K562 (cell line): Measurements from ENCODE around the gene TEX261. TPM values are rescaled to one million over a fixed set of nuclear protein-coding genes. Genes with fewer than 3 reads are reported as not detected.
A peak's percentile ranks its signal among the peaks of the same experiment; 100 is the strongest.

Experiments used
- ARID1B ChIP-seq: fragments of 450-650 bp; IDR thresholded peaks from 2 replicates; pipeline ENCODE4 v1.6.1; 2016; ENCODE audit warnings: antibody characterized with exemption, mild to moderate bottlenecking, inconsistent platforms
- BRD4 ChIP-seq: fragments of 200-600 bp; sonication (generic); IDR thresholded peaks from 2 replicates; pipeline ENCODE4 v1.6.1; 2017; ENCODE audit warnings: inconsistent platforms
- BRF1 ChIP-seq: IDR thresholded peaks from 3 replicates; pipeline ENCODE4 v1.6.1; 2011; ENCODE audit warnings: borderline replicate concordance, mild to moderate bottlenecking; ENCODE audit not compliant: insufficient read length; ENCODE audit errors: extremely low read depth
- DDX20 ChIP-seq: fragments of 450-650 bp; IDR thresholded peaks from 2 replicates; pipeline ENCODE4 v1.6.1; 2016; ENCODE audit warnings: missing genetic modification characterization, low read depth, mild to moderate bottlenecking, missing compliant biosample characterization, moderate library complexity
- MAZ ChIP-seq, 2 experiments: fragments of 450-650 bp in 1 of 2; sonication (generic) in 1 of 2; formaldehyde crosslinking; IDR thresholded peaks in 1 of 2; conservative IDR thresholded peaks in 1 of 2; 2 replicates each; pipeline versions ENCODE4 v1.4.0 to v1.5.0; 2020; ENCODE audit warnings: mild to moderate bottlenecking in 1 of 2, missing genetic modification reagents in 1 of 2
- MIER1 ChIP-seq: fragments of 450-650 bp; IDR thresholded peaks from 2 replicates; pipeline ENCODE4 v1.6.1; 2016; ENCODE audit warnings: antibody characterized with exemption, mild to moderate bottlenecking, low read depth
- MXD1 ChIP-seq: fragments of 250-450 bp; sonication (Bioruptor Pico); IDR thresholded peaks from 2 replicates; pipeline ENCODE4 v1.8.0; 2021; ENCODE audit warnings: borderline replicate concordance, mild to moderate bottlenecking, moderate library complexity; ENCODE audit not compliant: poor library complexity, severe bottlenecking
- POLR2AphosphoS2 ChIP-seq: IDR thresholded peaks from 2 replicates; pipeline ENCODE4 v1.6.1; 2012; ENCODE audit warnings: low read length, improper control_type of control experiment
- SMARCB1 ChIP-seq: IDR thresholded peaks from 2 replicates; pipeline ENCODE4 v1.6.1; 2011; ENCODE audit warnings: improper control_type of control experiment, low read depth; ENCODE audit not compliant: insufficient read length
- STAT5B ChIP-seq: fragments of 250-450 bp; sonication (Bioruptor Pico); IDR thresholded peaks from 2 replicates; pipeline ENCODE4 v1.8.0; 2021; ENCODE audit warnings: mild to moderate bottlenecking, inconsistent platforms
- TAL1 ChIP-seq: fragments of 450-650 bp; IDR thresholded peaks from 2 replicates; pipeline ENCODE4 v1.6.1; 2016; ENCODE audit warnings: mild to moderate bottlenecking
- USF1 ChIP-seq: sonication (generic); formaldehyde crosslinking; IDR thresholded peaks from 2 replicates; pipeline ENCODE4 v1.9.0; 2022; ENCODE audit warnings: mild to moderate bottlenecking, missing genetic modification reagents
- YY1 ChIP-seq, 3 experiments: IDR thresholded peaks; 2 replicates each; pipeline ENCODE4 v1.6.1; 2011; ENCODE audit warnings: low read length in 2 of 3, mild to moderate bottlenecking in 2 of 3, moderate library complexity in 2 of 3, borderline replicate concordance in 1 of 3, control low read depth in 1 of 3, low read depth in 1 of 3; ENCODE audit not compliant: insufficient read depth in 3 of 3, insufficient replicate concordance in 2 of 3, control insufficient read depth in 1 of 3, insufficient read length in 1 of 3; ENCODE audit errors: extremely low read depth in 1 of 3
- ZC3H4 ChIP-seq: sonication (generic); formaldehyde crosslinking; IDR thresholded peaks from 2 replicates; pipeline ENCODE4 v1.9.0; 2021; ENCODE audit warnings: missing genetic modification reagents, borderline replicate concordance
- ZNF263 ChIP-seq: sonication (generic); formaldehyde crosslinking; IDR thresholded peaks from 2 replicates; pipeline ENCODE4 v1.8.0; 2022; ENCODE audit warnings: mild to moderate bottlenecking, missing genetic modification reagents, borderline replicate concordance
- ZNF778 ChIP-seq: fragments of 450-650 bp; formaldehyde crosslinking; IDR thresholded peaks from 2 replicates; pipeline ENCODE4 v1.4.0; 2020; ENCODE audit warnings: mild to moderate bottlenecking, moderate library complexity
- polyA plus RNA-seq, 8 experiments: library from polyadenylated mRNA; depleted of rRNA in 4 of 8; stranded (reverse) in 5 of 8; unstranded in 3 of 8; fragments of >200 nt; fragmentation: Nextera tagmentation in 2 of 8; fragmentation: Illumina TruSeq in 1 of 8; extraction: Ambion mirVana in 2 of 8; extraction: Trizol in 1 of 8; gene quantifications; 2 replicates each; pipeline versions ENCODE4 v1.2.1 to v1.2.3, GENCODE V29; 2011 to 2014; ENCODE audit warnings: inconsistent platforms in 1 of 8, missing spikeins in 1 of 8
- total RNA-seq, 7 experiments: library from RNA; depleted of rRNA in 6 of 7; stranded (reverse); fragments of >200 nt in 6 of 7; fragmentation: Illumina TruSeq in 2 of 7; extraction: Trizol in 2 of 7; gene quantifications; 2 replicates each; pipeline versions ENCODE4 v1.2.1 to v1.2.3, GENCODE V29; 2011 to 2021; ENCODE audit warnings: low replicate concordance in 1 of 7
- TF ChIP-seq, protein P1 (sequence below): fragments of 450-650 bp; conservative IDR thresholded peaks from 2 replicates; pipeline ENCODE4 v1.6.1; 2016; ENCODE audit warnings: missing genetic modification characterization, low read depth, mild to moderate bottlenecking, control low read depth, missing compliant biosample characterization

The TEX261 gene
- total and polyA plus RNA-seq, 9 of the 15 experiments (the other 6 are each of a cell fraction or from before 2014, with no cell fraction given): 11.9 to 110 (median 51.9) TPM

DNA sequence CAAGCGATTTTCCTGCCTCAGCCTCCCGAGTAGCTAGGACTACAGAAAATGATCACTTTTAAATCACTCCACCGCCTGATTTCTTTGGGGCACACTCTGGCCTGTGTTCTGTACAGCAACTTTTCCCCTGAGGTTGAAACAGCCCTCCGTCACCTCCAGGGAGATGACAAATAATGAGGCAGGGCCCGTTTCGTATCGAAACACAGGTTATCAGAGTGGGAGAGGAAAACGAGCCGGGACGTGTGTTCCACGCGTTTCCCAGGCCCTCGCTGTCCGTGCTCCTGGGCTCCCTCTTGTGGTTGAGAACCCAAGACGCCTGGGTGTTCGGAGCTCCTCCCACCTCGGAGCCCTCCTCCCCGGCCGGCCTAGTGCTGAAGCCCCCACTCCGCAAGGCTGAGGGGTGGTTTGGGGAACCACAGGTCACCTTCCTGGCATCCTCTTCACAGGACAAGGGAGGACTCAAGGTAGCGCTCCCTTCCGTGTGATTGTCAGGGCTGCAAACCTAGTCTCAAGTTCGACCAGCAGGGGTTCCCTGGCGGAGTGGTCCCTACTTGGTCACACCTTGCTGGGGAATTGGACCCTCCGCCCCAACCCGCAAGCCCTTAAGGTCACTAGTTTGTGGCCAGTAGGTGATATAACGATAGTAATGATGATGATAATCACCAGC is 46.2 kb downstream of the TEX261 start (continued):
- no peak for TF ChIP-seq ARID1B
- TF ChIP-seq ZNF263 (CRISPR knock-in tag): peak; percentile 83
- TF ChIP-seq USF1 (CRISPR knock-in tag): no peak
- no peak for TF ChIP-seq BRD4
- no peak for TF ChIP-seq BRF1
- no peak for TF ChIP-seq TAL1
- TF ChIP-seq, protein P1, sequence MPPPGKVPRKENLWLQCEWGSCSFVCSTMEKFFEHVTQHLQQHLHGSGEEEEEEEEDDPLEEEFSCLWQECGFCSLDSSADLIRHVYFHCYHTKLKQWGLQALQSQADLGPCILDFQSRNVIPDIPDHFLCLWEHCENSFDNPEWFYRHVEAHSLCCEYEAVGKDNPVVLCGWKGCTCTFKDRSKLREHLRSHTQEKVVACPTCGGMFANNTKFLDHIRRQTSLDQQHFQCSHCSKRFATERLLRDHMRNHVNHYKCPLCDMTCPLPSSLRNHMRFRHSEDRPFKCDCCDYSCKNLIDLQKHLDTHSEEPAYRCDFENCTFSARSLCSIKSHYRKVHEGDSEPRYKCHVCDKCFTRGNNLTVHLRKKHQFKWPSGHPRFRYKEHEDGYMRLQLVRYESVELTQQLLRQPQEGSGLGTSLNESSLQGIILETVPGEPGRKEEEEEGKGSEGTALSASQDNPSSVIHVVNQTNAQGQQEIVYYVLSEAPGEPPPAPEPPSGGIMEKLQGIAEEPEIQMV (tag): no peak
- no peak for TF ChIP-seq MIER1
- TF ChIP-seq ZC3H4 (CRISPR knock-in tag): no peak
- peak in 1 of 2 experiments; percentile 50; a peak in 1 of 4 replicates for TF ChIP-seq MAZ (CRISPR knock-in tag; conservative IDR thresholded peaks at IDR 0.05 in 1 of 2, IDR thresholded peaks at IDR 0.05 in 1 of 2)
- TF ChIP-seq SMARCB1: no peak
- no peak for TF ChIP-seq ZNF778 (CRISPR knock-in tag)
- peak in 1 of 3 experiments; percentile 9 for TF ChIP-seq YY1 (IDR thresholded peaks at IDR 0.05; ENCODE audit: borderline replicate concordance in 1 of 3, control insufficient read depth in 1 of 3, extremely low read depth in 1 of 3, insufficient read depth in 3 of 3, insufficient read length in 1 of 3, insufficient replicate concordance in 2 of 3, low read depth in 1 of 3, low read length in 2 of 3)
- TF ChIP-seq MXD1 (CRISPR knock-in tag): no peak
- no peak for TF ChIP-seq DDX20 (tag)
- TF ChIP-seq POLR2AphosphoS2: no peak
- no peak for TF ChIP-seq STAT5B
